Activated CD8-positive, alpha-beta memory T cell treated with anti-CD3 and anti-CD28 coated beads for 48 hours (primary cell): ENCODE measurements around the gene NPHP4.

Source experiments
- DNase-seq, 3 experiments: peaks; one replicate each; pipeline ENCODE4 v3.0.0-alpha.2; 2020; ENCODE audit warnings: low read depth in 2 of 3, low spot score in 2 of 3

Gene NPHP4

GRCh38 chr1:5951846-5952410, 40.3 kb downstream of the NPHP4 start:
- DNase-seq: no peak

GRCh38 chr1:5950994-5951785, 41.0 kb downstream of the NPHP4 start:
- no peak for DNase-seq

- DNase-seq: no peak
Measured at GRCh38 chr1:5950201-5950895, 41.9 kb downstream of the NPHP4 start.

- no peak for DNase-seq
Measured at GRCh38 chr1:5949761-5950100, 42.5 kb downstream of the NPHP4 start.

GRCh38 chr1:5949085-5949760, 43.0 kb downstream of the NPHP4 start:
- no peak for DNase-seq

GRCh38 chr1:5948681-5949005, 43.6 kb downstream of the NPHP4 start:
- DNase-seq: no peak

- no peak for DNase-seq
Measured at GRCh38 chr1:5947978-5948680, 44.1 kb downstream of the NPHP4 start.

GRCh38 chr1:5947071-5947821, 45.0 kb downstream of the NPHP4 start:
- no peak for DNase-seq

GRCh38 chr1:5945445-5945844, 46.8 kb downstream of the NPHP4 start:
- DNase-seq: no peak

- no peak for DNase-seq
Measured at GRCh38 chr1:5944843-5945167, 47.4 kb downstream of the NPHP4 start.

- no peak for DNase-seq
Measured at GRCh38 chr1:5944154-5944842, 47.9 kb downstream of the NPHP4 start.

GRCh38 chr1:5943343-5944124, 48.7 kb downstream of the NPHP4 start:
- no peak for DNase-seq

- no peak for DNase-seq
Measured at GRCh38 chr1:5941671-5942070, 50.6 kb downstream of the NPHP4 start.

GRCh38 chr1:5940723-5941407, 51.4 kb downstream of the NPHP4 start:
- DNase-seq: no peak

- no peak for DNase-seq
Measured at GRCh38 chr1:5939271-5940170, 52.7 kb downstream of the NPHP4 start.

- DNase-seq: no peak
Measured at GRCh38 chr1:5938101-5938646, 54.1 kb downstream of the NPHP4 start.

GRCh38 chr1:5937373-5937857, 54.8 kb downstream of the NPHP4 start:
- DNase-seq: no peak
